CD4-positive, CD25-positive, alpha-beta regulatory T cell (primary cell): Measurements from ENCODE around the gene TESK2. TPM values are rescaled to one million over a fixed set of nuclear protein-coding genes. Genes with fewer than 3 reads are reported as not detected.

Source experiments
- ATAC-seq, 2 donors: fragments of 150-1000 bp; cut with Tn5 transposase; one replicate each; pipeline ENCODE4 v1.10.0; 2021; ENCODE audit warnings: low read depth in 2 of 2, moderate number of reproducible peaks in 2 of 2, moderate library complexity in 1 of 2
- DNase-seq, 3 donors: peaks; one replicate each; pipeline versions ENCODE4 v3.0.0 to v3.0.0-alpha.2; 2012 to 2022; ENCODE audit warnings: mixed read lengths in 1 of 3
- H3K27ac ChIP-seq: one replicate; pipeline ENCODE4 v1.7.0; 2013; ENCODE audit warnings: mild to moderate bottlenecking, low read length; ENCODE audit not compliant: insufficient read depth, poor library complexity, severe bottlenecking
- H3K27me3 ChIP-seq: one replicate; pipeline ENCODE4 v1.7.0; 2013; ENCODE audit warnings: low read length; ENCODE audit not compliant: control insufficient read depth, insufficient read depth
- H3K36me3 ChIP-seq: one replicate; pipeline ENCODE4 v1.7.0; 2013; ENCODE audit warnings: mild to moderate bottlenecking, low read length, moderate library complexity; ENCODE audit not compliant: control insufficient read depth, insufficient read depth
- H3K4me1 ChIP-seq: 2 replicates; pipeline ENCODE4 v1.7.0; 2013; ENCODE audit warnings: mild to moderate bottlenecking, low read length; ENCODE audit not compliant: insufficient read depth, control insufficient read depth, poor library complexity, severe bottlenecking
- H3K4me3 ChIP-seq: one replicate; pipeline ENCODE4 v1.7.0; 2013; ENCODE audit warnings: low read depth, mild to moderate bottlenecking, low read length, moderate library complexity
- H3K9me3 ChIP-seq, 2 experiments: 1 replicate in 1 of 2; 2 replicates in 1 of 2; pipeline ENCODE4 v1.7.0; 2013; ENCODE audit warnings: low read length in 2 of 2, mild to moderate bottlenecking in 1 of 2, moderate library complexity in 1 of 2; ENCODE audit not compliant: control insufficient read depth in 2 of 2
- H3K27ac Mint-ChIP-seq, 3 donors: one replicate each; pipeline ENCODE4 v1.8.0; 2020 to 2022; ENCODE audit warnings: mild to moderate bottlenecking in 3 of 3, mixed read lengths in 3 of 3, moderate library complexity in 2 of 3
- H3K27me3 Mint-ChIP-seq: one replicate; pipeline ENCODE4 v1.8.0; 2022; ENCODE audit warnings: mild to moderate bottlenecking, mixed read lengths
- H3K36me3 Mint-ChIP-seq: one replicate; pipeline ENCODE4 v1.8.0; 2020; ENCODE audit warnings: mixed read lengths
- H3K4me1 Mint-ChIP-seq, 4 donors: one replicate each; pipeline ENCODE4 v1.8.0; 2020 to 2022; ENCODE audit warnings: mixed read lengths in 4 of 4, mild to moderate bottlenecking in 1 of 4
- H3K4me3 Mint-ChIP-seq, 4 donors: one replicate each; pipeline ENCODE4 v1.8.0; 2020 to 2022; ENCODE audit warnings: mild to moderate bottlenecking in 4 of 4, mixed read lengths in 4 of 4, moderate library complexity in 3 of 4
- H3K9me3 Mint-ChIP-seq, 7 donors: one replicate each; pipeline ENCODE4 v1.8.0; 2020 to 2022; ENCODE audit warnings: mixed read lengths in 7 of 7, mild to moderate bottlenecking in 3 of 7, moderate library complexity in 2 of 7
- polyA plus RNA-seq, 4 donors: library from polyadenylated mRNA; unstranded; fragments of 300-500 nt; fragmentation: Illumina TruSeq; gene quantifications; one replicate each; pipeline ENCODE4 v1.2.3, GENCODE V29; 2021
- total RNA-seq: library from RNA; stranded (reverse); gene quantifications from one replicate; pipeline ENCODE4 v1.2.3, GENCODE V29; 2022

Gene TESK2
- total and polyA plus RNA-seq, 5 donors from 2014 or later, result 2.9 to 5.3 (median 3.7) TPM

- H3K4me1 ChIP-seq, result no peaks in the 10 kb centered on the region
- Mint-ChIP-seq H3K27me3 (no peaks in the 10 kb centered on the region), H3K4me3 (no peak overlapping the region), H3K36me3 (peaks cover 8% of the 10 kb centered on the region), H3K27ac (no peak overlapping the region), H3K4me1 (peaks cover 0 to 4% (median 2%) of the 10 kb centered on the region in 4 donors), H3K9me3 (peaks cover 0 to 1% (median 0%) of the 10 kb centered on the region in 7 donors)
- H3K27ac ChIP-seq, result no peak overlapping the region
- no peak overlapping the region for H3K4me3 ChIP-seq
- no peaks in the 10 kb centered on the region for H3K9me3 ChIP-seq
- H3K27me3 ChIP-seq, result no peaks in the 10 kb centered on the region
- DNase-seq, result no peak
- ATAC-seq, result no peak
- H3K36me3 ChIP-seq, result no peaks in the 10 kb centered on the region
These were observed 47.1 kb downstream of the TESK2 start for GRCh38 chr1:45443580-45444446.

GRCh38 chr1:45442272-45442671 lies 48.7 kb downstream of the TESK2 start:
- no peaks in the 10 kb centered on the region for H3K36me3 ChIP-seq
- no peaks in the 10 kb centered on the region for H3K9me3 ChIP-seq
- DNase-seq (no peak), ATAC-seq (no peak)
- H3K27me3 ChIP-seq, result no peaks in the 10 kb centered on the region
- Mint-ChIP-seq H3K4me3 (no peak overlapping the region), H3K27ac (no peak overlapping the region), H3K4me1 (peaks cover 0 to 4% (median 2%) of the 10 kb centered on the region in 4 donors), H3K36me3 (no peaks in the 10 kb centered on the region), H3K9me3 (peaks cover 0 to 1% (median 0%) of the 10 kb centered on the region in 7 donors), H3K27me3 (no peaks in the 10 kb centered on the region)
- no peak overlapping the region for H3K4me3 ChIP-seq
- H3K27ac ChIP-seq, result no peak overlapping the region
- no peaks in the 10 kb centered on the region for H3K4me1 ChIP-seq

- Histone ChIP-seq H3K4me3 (no peak overlapping the region), H3K4me1 (no peaks in the 10 kb centered on the region), H3K36me3 (no peaks in the 10 kb centered on the region), H3K27me3 (no peaks in the 10 kb centered on the region), H3K27ac (no peak overlapping the region), H3K9me3 (no peaks in the 10 kb centered on the region)
- ATAC-seq, result no peak
- Mint-ChIP-seq H3K36me3 (peaks cover 4% of the 10 kb centered on the region), H3K27ac (no peak overlapping the region), H3K27me3 (peaks cover 5% of the 10 kb centered on the region), H3K9me3 (peaks cover 0 to 1% (median 0%) of the 10 kb centered on the region in 7 donors), H3K4me1 (peaks cover 0 to 5% (median under 1%) of the 10 kb centered on the region in 4 donors), H3K4me3 (no peak overlapping the region)
- no peak for DNase-seq
These were observed 53.6 kb downstream of the TESK2 start for GRCh38 chr1:45437323-45437722.

- Histone ChIP-seq H3K9me3 (no peaks in the 10 kb centered on the region), H3K4me1 (no peaks in the 10 kb centered on the region), H3K27ac (no peak overlapping the region), H3K4me3 (no peak overlapping the region), H3K27me3 (no peaks in the 10 kb centered on the region), H3K36me3 (no peaks in the 10 kb centered on the region)
- Mint-ChIP-seq H3K4me1 (peaks cover 0 to 5% (median 2%) of the 10 kb centered on the region in 4 donors), H3K9me3 (peaks cover 0 to 2% (median 0%) of the 10 kb centered on the region in 7 donors), H3K27ac (no peak overlapping the region), H3K4me3 (no peak overlapping the region), H3K36me3 (peaks cover 4% of the 10 kb centered on the region), H3K27me3 (no peaks in the 10 kb centered on the region)
- DNase-seq (no peak), ATAC-seq (no peak)
These were observed 60.5 kb downstream of the TESK2 start for GRCh38 chr1:45430490-45430889.

- peaks cover 0 to 2% (median 0%) of the 10 kb centered on the region in 7 donors for H3K9me3 Mint-ChIP-seq
- ATAC-seq (no peak), DNase-seq (no peak)
- Histone ChIP-seq H3K36me3 (no peaks in the 10 kb centered on the region), H3K27me3 (no peaks in the 10 kb centered on the region), H3K9me3 (no peaks in the 10 kb centered on the region), H3K27ac (no peak overlapping the region), H3K4me1 (no peaks in the 10 kb centered on the region), H3K4me3 (no peak overlapping the region)
- no peaks in the 10 kb centered on the region for H3K27me3 Mint-ChIP-seq
- peaks cover 0 to 5% (median 2%) of the 10 kb centered on the region in 4 donors for H3K4me1 Mint-ChIP-seq
- peaks cover 4% of the 10 kb centered on the region for H3K36me3 Mint-ChIP-seq
- H3K27ac Mint-ChIP-seq, result no peak overlapping the region
- no peak overlapping the region for H3K4me3 Mint-ChIP-seq
These were observed 61.3 kb downstream of the TESK2 start for GRCh38 chr1:45429561-45430159.

GRCh38 chr1:45423906-45424678 lies 66.9 kb downstream of the TESK2 start:
- Mint-ChIP-seq H3K4me1 (peaks cover 0 to 4% (median 0%) of the 10 kb centered on the region in 4 donors), H3K36me3 (peaks cover 19% of the 10 kb centered on the region), H3K4me3 (no peak overlapping the region), H3K27me3 (no peaks in the 10 kb centered on the region), H3K27ac (no peak overlapping the region), H3K9me3 (peaks cover 0 to 8% (median 4%) of the 10 kb centered on the region in 7 donors)
- Histone ChIP-seq H3K27me3 (no peaks in the 10 kb centered on the region), H3K27ac (no peak overlapping the region), H3K36me3 (no peaks in the 10 kb centered on the region), H3K4me1 (no peaks in the 10 kb centered on the region), H3K9me3 (no peaks in the 10 kb centered on the region), H3K4me3 (no peak overlapping the region)
- DNase-seq (no peak), ATAC-seq (no peak)

- H3K4me1 Mint-ChIP-seq, result peaks cover 0 to 4% (median 0%) of the 10 kb centered on the region in 4 donors
- no peak overlapping the region for H3K4me3 Mint-ChIP-seq
- H3K27ac Mint-ChIP-seq, result no peak overlapping the region
- no peaks in the 10 kb centered on the region for H3K27me3 Mint-ChIP-seq
- Histone ChIP-seq H3K4me3 (no peak overlapping the region), H3K4me1 (no peaks in the 10 kb centered on the region), H3K27me3 (no peaks in the 10 kb centered on the region), H3K27ac (no peak overlapping the region), H3K9me3 (no peaks in the 10 kb centered on the region), H3K36me3 (no peaks in the 10 kb centered on the region)
- peaks cover 0 to 8% (median 3%) of the 10 kb centered on the region in 7 donors for H3K9me3 Mint-ChIP-seq
- DNase-seq, result no peak
- H3K36me3 Mint-ChIP-seq, result peaks cover 23% of the 10 kb centered on the region
- no peak for ATAC-seq
These were observed 69.0 kb downstream of the TESK2 start for GRCh38 chr1:45421935-45422334.
